Vagina (tissue), 2 donors: ENCODE data around the gene SMARCC1.

Experiments
- POLR2A ChIP-seq, 2 donors: fragments of 450-650 bp; IDR thresholded peaks; one replicate each; pipeline ENCODE4 v1.6.1; 2017; ENCODE audit warnings: antibody characterized with exemption in 2 of 2, mild to moderate bottlenecking in 2 of 2, moderate library complexity in 2 of 2
- TF ChIP-seq, protein P1 (sequence below), 3 experiments: fragments of 450-650 bp in 2 of 3; fragments of 200-600 bp in 1 of 3; sonication (generic) in 1 of 3; IDR thresholded peaks; one replicate each; pipeline ENCODE4 v1.5.1; 2017 to 2019; ENCODE audit warnings: antibody characterized with exemption in 3 of 3, mild to moderate bottlenecking in 2 of 3, moderate library complexity in 2 of 3

DNA sequence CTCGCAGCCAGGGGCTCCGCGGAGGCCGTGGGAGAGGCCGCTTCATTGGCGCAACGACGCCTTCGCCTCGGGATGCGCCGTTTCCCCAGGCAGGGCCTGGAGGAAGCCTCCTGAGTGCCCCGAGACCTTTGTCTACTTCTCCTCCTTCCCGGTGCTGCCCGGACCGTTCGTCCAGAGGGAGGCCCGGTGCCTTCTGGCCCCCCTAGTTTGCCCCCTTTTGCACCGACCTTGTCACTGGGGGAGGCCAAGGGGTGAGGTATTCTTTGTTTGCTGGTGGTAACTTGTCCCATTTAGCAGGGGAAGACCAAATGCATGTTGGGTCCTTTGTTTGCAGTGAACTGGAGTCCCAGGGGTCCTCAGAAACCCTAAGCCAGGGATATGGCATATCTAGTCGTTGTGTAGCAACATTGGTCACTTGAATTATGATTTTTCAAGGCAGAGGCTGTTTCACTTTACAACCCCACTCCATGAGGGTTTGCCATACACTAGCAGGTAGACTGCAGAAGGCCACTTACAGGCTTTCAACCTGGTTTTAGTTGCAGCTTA, 21.9 kb upstream of the SMARCC1 start:
- TF ChIP-seq, protein P1, sequence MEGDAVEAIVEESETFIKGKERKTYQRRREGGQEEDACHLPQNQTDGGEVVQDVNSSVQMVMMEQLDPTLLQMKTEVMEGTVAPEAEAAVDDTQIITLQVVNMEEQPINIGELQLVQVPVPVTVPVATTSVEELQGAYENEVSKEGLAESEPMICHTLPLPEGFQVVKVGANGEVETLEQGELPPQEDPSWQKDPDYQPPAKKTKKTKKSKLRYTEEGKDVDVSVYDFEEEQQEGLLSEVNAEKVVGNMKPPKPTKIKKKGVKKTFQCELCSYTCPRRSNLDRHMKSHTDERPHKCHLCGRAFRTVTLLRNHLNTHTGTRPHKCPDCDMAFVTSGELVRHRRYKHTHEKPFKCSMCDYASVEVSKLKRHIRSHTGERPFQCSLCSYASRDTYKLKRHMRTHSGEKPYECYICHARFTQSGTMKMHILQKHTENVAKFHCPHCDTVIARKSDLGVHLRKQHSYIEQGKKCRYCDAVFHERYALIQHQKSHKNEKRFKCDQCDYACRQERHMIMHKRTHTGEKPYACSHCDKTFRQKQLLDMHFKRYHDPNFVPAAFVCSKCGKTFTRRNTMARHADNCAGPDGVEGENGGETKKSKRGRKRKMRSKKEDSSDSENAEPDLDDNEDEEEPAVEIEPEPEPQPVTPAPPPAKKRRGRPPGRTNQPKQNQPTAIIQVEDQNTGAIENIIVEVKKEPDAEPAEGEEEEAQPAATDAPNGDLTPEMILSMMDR (IDR thresholded peaks at IDR 0.05): no peak
- no peak for TF ChIP-seq POLR2A (IDR thresholded peaks at IDR 0.05)
